ENCODE measurements around the gene FCGR1A. TPM values are rescaled to one million over a fixed set of nuclear protein-coding genes. Genes with fewer than 3 reads are reported as not detected.
"Not testable (repeated sequence)": the region's sequence is repeated elsewhere in the genome, so short reads cannot be mapped to it uniquely, and the experiment has no call there.

The FCGR1A gene
- total RNA-seq, result not detected

GRCh38 chr1:149782600-149782999 lies at the start of gene FCGR1A:
FCGR1A (plus strand) TSS chr1:149782694; CDS start chr1:149782744, 50 bp downstream.
- H3K4me1 Mint-ChIP-seq (ENCODE audit: low read depth); H3K36me3 Mint-ChIP-seq (ENCODE audit: low read depth); H3K4me3 Mint-ChIP-seq; intact Hi-C loops (cut with micrococcal nuclease); CTCF ChIA-PET; H3K27me3 Mint-ChIP-seq (ENCODE audit: low read depth); DNase-seq; H3K9me3 Mint-ChIP-seq; H3K27ac Mint-ChIP-seq: not testable (repeated sequence)

DNA sequence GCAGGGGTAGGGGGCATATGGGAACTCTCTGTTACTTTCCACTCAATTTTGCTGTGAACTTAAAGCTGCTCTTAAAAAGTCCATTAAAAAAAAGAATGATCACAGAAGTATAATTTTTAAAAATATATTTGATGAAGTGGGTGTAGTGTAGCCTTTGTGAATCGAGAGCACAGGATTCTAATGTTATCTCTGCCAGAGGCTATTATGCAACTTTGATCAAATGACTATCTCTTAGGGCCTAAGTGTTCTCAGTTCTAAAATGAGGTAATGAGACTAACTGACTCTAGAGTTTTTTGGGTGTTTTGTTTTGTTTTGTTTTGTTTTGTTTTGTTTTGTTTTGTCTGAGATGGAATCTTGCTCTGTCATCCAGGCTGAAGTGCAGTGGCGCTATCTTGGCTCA lies 49.7 kb upstream of the FCGR1A start:
- H3K4me1 Mint-ChIP-seq (ENCODE audit: low read depth); H3K4me3 Mint-ChIP-seq; H3K9me3 Mint-ChIP-seq; H3K27ac Mint-ChIP-seq; H3K27me3 Mint-ChIP-seq (ENCODE audit: low read depth); H3K36me3 Mint-ChIP-seq (ENCODE audit: low read depth); intact Hi-C loops (cut with micrococcal nuclease); CTCF ChIA-PET; DNase-seq: not testable (repeated sequence)

- not testable (repeated sequence) for H3K4me3 Mint-ChIP-seq; H3K27ac Mint-ChIP-seq; H3K27me3 Mint-ChIP-seq (ENCODE audit: low read depth)
These were observed 47.8 kb upstream of the FCGR1A start for GRCh38 chr1:149734692-149735091.

DNA sequence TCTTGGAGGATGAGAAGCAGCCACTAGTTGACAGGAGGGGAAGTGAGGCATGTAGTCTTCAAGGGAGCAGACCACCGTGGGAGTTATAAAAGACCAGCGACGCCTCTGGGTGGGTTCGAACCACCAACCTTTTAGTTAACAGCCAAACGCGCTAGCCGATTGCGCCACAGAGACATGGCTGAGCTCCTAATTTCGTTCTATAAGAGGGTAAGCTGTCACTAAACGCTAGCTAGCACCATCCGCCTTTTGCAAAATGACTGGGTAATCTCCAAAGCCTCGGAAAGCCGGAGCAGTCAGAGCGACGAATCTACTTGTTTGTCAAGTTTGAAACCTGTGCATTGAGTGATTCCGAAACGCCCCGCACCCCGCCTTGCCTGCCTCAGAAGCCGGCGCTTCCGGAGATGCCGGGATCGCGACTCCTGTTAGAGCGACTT lies 42.3 kb upstream of the FCGR1A start:
- CTCF ChIA-PET, result not testable (repeated sequence)

More at GRCh38 chr1:149734692-149735091, 47.8 kb upstream of the FCGR1A start:
- CTCF ChIA-PET; intact Hi-C loops (cut with micrococcal nuclease); H3K36me3 Mint-ChIP-seq (ENCODE audit: low read depth); H3K9me3 Mint-ChIP-seq; DNase-seq; H3K4me1 Mint-ChIP-seq (ENCODE audit: low read depth): not testable (repeated sequence)

GRCh38 chr1:149740590-149741230 lies 41.8 kb upstream of the FCGR1A start:
- H3K9me3 Mint-ChIP-seq; H3K4me1 Mint-ChIP-seq (ENCODE audit: low read depth); H3K27me3 Mint-ChIP-seq (ENCODE audit: low read depth); CTCF ChIA-PET; DNase-seq; H3K36me3 Mint-ChIP-seq (ENCODE audit: low read depth); intact Hi-C loops (cut with micrococcal nuclease): not testable (repeated sequence)
- Mint-ChIP-seq H3K27ac (peak overlapping the region; percentile 75), H3K4me3 (peak overlapping the region; percentile 68)

More for the DNA sequence above, 42.3 kb upstream of the FCGR1A start:
- H3K4me3 Mint-ChIP-seq, result peak overlapping the region; percentile 68
- intact Hi-C loops (cut with micrococcal nuclease); H3K4me1 Mint-ChIP-seq (ENCODE audit: low read depth); H3K36me3 Mint-ChIP-seq (ENCODE audit: low read depth); H3K27me3 Mint-ChIP-seq (ENCODE audit: low read depth); H3K9me3 Mint-ChIP-seq: not testable (repeated sequence)
- H3K27ac Mint-ChIP-seq, result peak overlapping the region; percentile 75
- DNase-seq, result peak; percentile 86

DNA sequence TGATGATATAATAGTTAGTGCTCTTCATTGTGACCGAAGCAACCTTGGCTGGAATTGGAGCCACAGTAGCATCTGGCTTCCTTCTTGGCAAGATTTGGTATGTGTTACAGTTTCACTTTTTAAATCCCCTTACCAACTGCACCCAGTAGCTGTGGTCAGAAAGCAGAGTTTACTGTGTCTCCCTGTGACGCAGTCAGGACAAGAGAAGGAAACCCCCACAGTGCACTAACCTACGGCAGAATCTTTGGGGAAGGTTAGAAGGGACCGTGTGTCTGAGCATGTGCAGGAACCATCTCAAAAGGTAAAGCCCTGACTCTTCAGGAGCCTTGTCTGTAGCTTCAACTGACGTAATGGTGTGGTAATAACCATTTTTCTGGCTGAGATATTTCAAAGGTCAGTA lies 40.6 kb upstream of the FCGR1A start:
- H3K27ac Mint-ChIP-seq; DNase-seq; H3K36me3 Mint-ChIP-seq (ENCODE audit: low read depth); H3K4me3 Mint-ChIP-seq; intact Hi-C loops (cut with micrococcal nuclease); CTCF ChIA-PET; H3K9me3 Mint-ChIP-seq; H3K4me1 Mint-ChIP-seq (ENCODE audit: low read depth); H3K27me3 Mint-ChIP-seq (ENCODE audit: low read depth): not testable (repeated sequence)

DNA sequence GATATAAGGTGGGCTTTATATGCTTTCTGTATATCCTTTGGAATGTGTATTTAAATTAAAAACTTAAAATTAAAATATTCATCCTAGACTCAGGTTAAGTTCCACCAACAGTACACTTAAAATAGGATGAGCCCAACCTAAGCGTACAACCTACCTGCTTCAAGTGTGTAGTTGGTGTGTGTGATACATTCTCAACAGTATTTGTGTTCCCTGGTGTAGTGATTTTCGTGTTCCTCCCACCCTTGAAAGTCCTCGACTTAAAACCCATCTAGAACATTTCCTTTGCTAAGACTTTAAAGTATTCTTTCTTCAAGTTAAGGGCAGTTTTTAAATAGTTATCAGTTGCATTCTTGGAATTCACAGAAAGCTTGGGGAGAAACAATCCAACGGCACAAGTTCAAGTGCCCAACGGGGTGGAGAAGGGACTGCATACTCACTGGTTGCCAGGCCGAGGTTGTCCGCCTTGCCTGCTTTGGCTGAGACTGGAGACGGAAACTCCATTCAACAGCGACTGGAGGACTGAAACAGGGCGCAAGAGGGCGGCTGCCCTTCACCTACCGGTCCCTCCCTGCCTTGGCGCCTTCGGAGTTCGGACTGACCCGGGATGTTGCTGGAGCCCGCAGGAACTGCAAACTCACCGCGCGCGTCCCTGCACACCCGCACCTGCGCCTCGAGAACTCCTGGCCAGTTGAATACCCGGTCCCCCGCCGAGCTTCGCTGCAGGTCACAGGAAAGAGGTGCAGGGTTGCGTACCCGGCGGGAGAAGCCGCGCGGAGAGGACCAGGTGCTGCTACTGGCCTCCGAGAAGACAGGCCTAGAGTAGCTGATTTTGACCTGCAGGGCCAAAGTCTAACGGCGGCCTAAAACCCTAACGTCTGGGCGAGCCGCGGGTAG lies 35.8 kb upstream of the FCGR1A start:
- Mint-ChIP-seq H3K4me3 (peak overlapping the region; percentile 18), H3K27me3 (ENCODE audit: low read depth) (peaks cover 16% of the 10 kb centered on the region)
- CTCF ChIA-PET; H3K9me3 Mint-ChIP-seq; H3K27ac Mint-ChIP-seq; H3K36me3 Mint-ChIP-seq (ENCODE audit: low read depth); intact Hi-C loops (cut with micrococcal nuclease); H3K4me1 Mint-ChIP-seq (ENCODE audit: low read depth): not testable (repeated sequence)
- DNase-seq, result peak; percentile 11

GRCh38 chr1:149747359-149748143 lies 34.9 kb upstream of the FCGR1A start:
- Mint-ChIP-seq H3K27me3 (ENCODE audit: low read depth) (peaks cover 16% of the 10 kb centered on the region), H3K4me3 (peak overlapping the region; percentile 78)
- DNase-seq; H3K36me3 Mint-ChIP-seq (ENCODE audit: low read depth); intact Hi-C loops (cut with micrococcal nuclease); H3K9me3 Mint-ChIP-seq; CTCF ChIA-PET; H3K27ac Mint-ChIP-seq; H3K4me1 Mint-ChIP-seq (ENCODE audit: low read depth): not testable (repeated sequence)

DNA sequence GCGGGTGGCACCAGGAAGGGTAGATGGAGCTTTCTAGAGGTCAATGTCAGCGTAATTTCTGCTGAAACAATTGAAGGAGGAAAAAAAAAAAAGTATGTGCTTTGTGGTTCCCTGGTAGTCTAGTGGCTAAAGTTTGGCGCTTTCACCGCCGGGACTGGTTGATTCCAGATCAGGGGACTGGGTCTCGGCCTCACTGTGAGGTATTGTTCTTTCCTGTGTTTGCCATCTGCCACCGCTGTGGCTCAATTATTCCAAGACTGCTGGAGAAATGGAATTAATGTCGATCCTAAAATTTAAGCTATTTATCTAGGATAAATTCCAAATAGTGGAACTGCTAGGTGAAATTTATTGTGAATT lies 34.4 kb upstream of the FCGR1A start:
- intact Hi-C loops (cut with micrococcal nuclease); H3K4me1 Mint-ChIP-seq (ENCODE audit: low read depth); H3K27ac Mint-ChIP-seq; H3K36me3 Mint-ChIP-seq (ENCODE audit: low read depth); H3K9me3 Mint-ChIP-seq; CTCF ChIA-PET: not testable (repeated sequence)
- Mint-ChIP-seq H3K27me3 (ENCODE audit: low read depth) (peaks cover 16% of the 10 kb centered on the region), H3K4me3 (peak overlapping the region; percentile 78)
- peak; percentile 6 for DNase-seq

- H3K36me3 Mint-ChIP-seq (ENCODE audit: low read depth); H3K9me3 Mint-ChIP-seq; intact Hi-C loops (cut with micrococcal nuclease); H3K27ac Mint-ChIP-seq; H3K4me1 Mint-ChIP-seq (ENCODE audit: low read depth); CTCF ChIA-PET; DNase-seq; H3K4me3 Mint-ChIP-seq: not testable (repeated sequence)
- H3K27me3 Mint-ChIP-seq (ENCODE audit: low read depth), result peaks cover 16% of the 10 kb centered on the region
These were observed 31.9 kb upstream of the FCGR1A start for GRCh38 chr1:149750562-149750961.

GRCh38 chr1:149752186-149752585 lies 30.3 kb upstream of the FCGR1A start:
- H3K4me1 Mint-ChIP-seq (ENCODE audit: low read depth); H3K36me3 Mint-ChIP-seq (ENCODE audit: low read depth); intact Hi-C loops (cut with micrococcal nuclease); DNase-seq; H3K27ac Mint-ChIP-seq; H3K4me3 Mint-ChIP-seq; H3K9me3 Mint-ChIP-seq; CTCF ChIA-PET: not testable (repeated sequence)
- H3K27me3 Mint-ChIP-seq (ENCODE audit: low read depth), result peaks cover 14% of the 10 kb centered on the region

DNA sequence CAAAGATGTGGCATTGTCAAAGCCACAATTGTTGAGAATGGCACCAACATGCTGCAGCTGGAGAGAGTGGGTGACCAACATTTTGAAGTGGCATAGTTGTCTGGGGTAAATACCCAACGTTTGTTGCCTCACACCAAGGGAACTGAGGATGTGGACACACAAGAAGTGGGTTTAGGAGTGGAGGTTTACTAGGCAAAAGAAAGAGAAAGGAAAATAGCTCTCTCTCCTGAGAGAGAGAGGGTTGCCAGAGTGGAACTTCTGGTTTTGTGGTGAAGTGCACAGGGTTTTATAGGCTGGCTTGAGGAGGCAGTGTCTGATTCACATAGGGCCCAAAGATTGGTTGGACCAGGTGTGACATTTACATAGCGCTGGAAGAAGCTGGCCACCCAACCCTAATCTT lies 29.0 kb upstream of the FCGR1A start:
- H3K27ac Mint-ChIP-seq; H3K4me3 Mint-ChIP-seq; DNase-seq; H3K9me3 Mint-ChIP-seq; H3K27me3 Mint-ChIP-seq (ENCODE audit: low read depth); CTCF ChIA-PET; H3K36me3 Mint-ChIP-seq (ENCODE audit: low read depth); intact Hi-C loops (cut with micrococcal nuclease); H3K4me1 Mint-ChIP-seq (ENCODE audit: low read depth): not testable (repeated sequence)
